PC-9 (cell line): ENCODE results near the gene UBXN11. TPM values are rescaled to one million over a fixed set of nuclear protein-coding genes. Genes with fewer than 3 reads are reported as not detected.

Source experiments
- BruUV-seq: library from RNA; stranded (reverse); fragments of 400-500 nt; replicated peaks from 2 replicates; lab custom pipeline; 2021; lab: Mats Ljungman, UMichigan
- CTCF ChIA-PET: fragments of 300-600 bp; sonication (Branson Sonifier 250); formaldehyde crosslinking; loops from one replicate; lab custom pipeline; 2022; ENCODE audit warnings: antibody characterized with exemption; lab: Charles Lee
- POLR2A ChIA-PET: fragments of 300-600 bp; sonication (Branson Sonifier 250); formaldehyde crosslinking; loops from one replicate; lab custom pipeline; 2022; ENCODE audit warnings: antibody characterized with exemption; ENCODE audit not compliant: unreplicated experiment; lab: Charles Lee
- DNase-seq, 2 experiments: peaks; one replicate each; pipeline versions ENCODE4 v3.0.0 to v3.0.0-alpha.2; 2015 to 2022; ENCODE audit warnings: mixed read lengths in 1 of 2
- H2AFZ ChIP-seq: fragments of 200-600 bp; sonication (generic); 2 replicates; pipeline ENCODE4 v1.8.1; 2017; ENCODE audit warnings: antibody characterized with exemption
- H3F3A ChIP-seq: fragments of 200-600 bp; sonication (generic); 2 replicates; pipeline ENCODE4 v1.8.1; 2017; ENCODE audit warnings: antibody characterized with exemption, mild to moderate bottlenecking, low read depth; ENCODE audit not compliant: insufficient read depth
- H3K27ac ChIP-seq: fragments of 200-600 bp; sonication (generic); 2 replicates; pipeline ENCODE4 v1.6.1; 2016; ENCODE audit warnings: mixed run types
- H3K27me3 ChIP-seq: fragments of 200-600 bp; sonication (generic); 2 replicates; pipeline ENCODE4 v1.6.1; 2016; ENCODE audit warnings: low read depth, mixed run types; ENCODE audit not compliant: insufficient read depth
- H3K36me3 ChIP-seq: fragments of 200-600 bp; sonication (generic); 2 replicates; pipeline ENCODE4 v1.6.1; 2016; ENCODE audit warnings: low read depth, mixed run types
- H3K4me1 ChIP-seq: fragments of 200-600 bp; sonication (generic); replicated peaks from 2 replicates; pipeline ENCODE4 v1.6.1; 2016; ENCODE audit warnings: mixed run types; ENCODE audit not compliant: insufficient read depth
- H3K4me2 ChIP-seq: fragments of 200-600 bp; sonication (generic); 2 replicates; pipeline ENCODE4 v1.6.1; 2017; ENCODE audit warnings: mixed run types
- H3K4me3 ChIP-seq: fragments of 200-600 bp; sonication (generic); 2 replicates; pipeline ENCODE4 v1.6.1; 2016; ENCODE audit warnings: mixed run types
- H3K79me2 ChIP-seq: fragments of 200-600 bp; sonication (generic); 2 replicates; pipeline ENCODE4 v1.6.1; 2017; ENCODE audit warnings: low read depth, mixed run types
- H3K9me2 ChIP-seq: fragments of 200-600 bp; sonication (generic); 2 replicates; pipeline ENCODE4 v1.8.1; 2017; ENCODE audit warnings: mild to moderate bottlenecking; ENCODE audit not compliant: insufficient read depth
- H3K9me3 ChIP-seq: fragments of 200-600 bp; sonication (generic); 2 replicates; pipeline ENCODE4 v1.8.1; 2016; ENCODE audit warnings: low read depth; ENCODE audit not compliant: insufficient read depth
- H4K20me1 ChIP-seq: fragments of 200-600 bp; sonication (generic); 2 replicates; pipeline ENCODE4 v1.8.1; 2017; ENCODE audit not compliant: insufficient read depth
- EZH2 ChIP-seq: fragments of 200-600 bp; sonication (generic); IDR thresholded peaks from 2 replicates; pipeline ENCODE4 v1.8.0; 2017; ENCODE audit warnings: antibody characterized with exemption, low read depth
- intact Hi-C: fragments of 100-400 bp; cut with micrococcal nuclease; formaldehyde crosslinking; loops from one replicate; pipeline ENCODE4 v1.10.0; 2022; ENCODE audit not compliant: unreplicated experiment
- total RNA-seq: library from RNA; stranded (reverse); gene quantifications from 2 replicates; pipeline ENCODE4 v1.2.3, GENCODE V29; 2021
- TF ChIP-seq, protein P1 (sequence below): fragments of 200-600 bp; sonication (generic); conservative IDR thresholded peaks from 2 replicates; pipeline ENCODE4 v1.6.1; 2017; ENCODE audit warnings: mixed run types, antibody characterized with exemption, mild to moderate bottlenecking, moderate library complexity

The UBXN11 gene
- total RNA-seq, 1 experiment from 2014 or later, result 57.2 TPM

DNA sequence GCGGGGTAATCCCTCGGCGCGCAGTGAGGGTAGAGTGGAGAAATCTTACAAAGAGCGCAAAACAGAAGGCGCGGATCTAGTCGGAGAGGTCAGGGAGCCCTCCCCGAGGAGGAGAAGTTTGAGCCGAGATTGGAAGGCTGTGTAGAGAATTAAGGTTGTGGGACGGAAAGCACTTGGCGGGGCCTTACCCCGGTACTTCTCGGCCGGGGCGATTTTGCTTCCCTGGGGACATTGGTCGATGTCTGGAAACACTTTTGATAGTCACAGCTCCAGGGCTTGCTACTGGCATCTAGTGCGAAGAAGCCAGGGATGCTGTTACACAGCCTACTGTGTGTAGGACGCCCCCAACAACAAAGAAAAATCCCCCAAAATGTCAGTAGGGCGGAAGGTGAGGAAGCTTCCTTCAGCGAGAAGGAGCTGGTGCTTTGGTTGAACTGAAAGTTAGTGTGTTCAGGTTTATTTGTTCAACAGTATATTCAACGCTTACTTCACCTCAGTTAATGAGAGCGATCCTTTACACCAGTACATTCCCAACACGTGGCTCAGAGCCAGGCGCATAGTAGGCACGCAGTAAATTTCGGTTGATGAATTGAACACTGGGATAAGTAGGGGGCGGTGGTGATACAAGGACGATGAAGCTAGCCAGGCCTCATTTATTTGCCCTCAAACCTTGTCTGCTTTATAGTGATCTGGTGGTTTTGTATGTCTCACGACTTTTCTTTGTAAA is 71.6 kb downstream of the UBXN11 start:
- POLR2A ChIA-PET, result interaction anchor here (0.5 to 0.7 kb wide), 7 partner anchors 45 to 1867 kb away, joined by 3 to 8 read pairs (median 5); partner anchors contain the start of gene CATSPER4

DNA sequence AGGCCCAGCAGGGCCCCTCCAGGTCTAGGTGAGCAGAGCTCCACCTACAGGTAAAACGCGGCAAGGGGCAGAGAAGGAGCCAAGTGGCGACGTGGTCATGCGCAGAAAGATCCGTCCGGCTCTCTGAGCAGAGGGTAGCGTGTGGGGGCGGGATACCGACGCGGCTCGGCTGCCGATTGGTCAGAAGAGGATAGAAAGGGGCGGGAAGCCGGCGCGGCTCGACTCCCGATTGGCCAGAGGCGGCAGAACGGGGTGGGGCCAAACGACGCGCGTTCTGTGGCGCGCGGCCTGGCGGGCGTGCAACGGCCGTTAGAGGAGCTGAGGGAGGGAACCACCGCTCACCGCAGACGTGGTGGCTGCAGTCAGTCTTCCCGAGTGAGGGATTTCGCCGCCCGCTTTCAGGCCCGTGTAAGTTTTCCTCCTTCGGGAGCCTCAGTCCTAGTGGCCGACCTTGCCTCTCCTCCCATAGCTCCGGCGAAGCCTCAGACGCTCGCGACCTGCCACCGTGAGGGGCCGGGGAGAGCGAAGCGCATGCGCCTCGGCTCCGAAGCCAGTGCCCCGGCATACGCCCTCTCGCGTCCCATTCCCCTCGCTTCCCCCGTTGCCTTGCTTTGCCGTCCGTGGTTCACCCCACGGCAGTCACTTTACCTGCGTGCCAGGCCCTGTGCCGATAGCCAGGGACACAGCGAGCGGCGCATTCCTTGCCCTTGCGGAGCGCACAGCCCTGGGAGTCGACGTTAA is 72.4 kb downstream of the UBXN11 start, which contains the start of gene CEP85:
CEP85 (plus strand) TSS at position 298 of the 741 bp plus-strand sequence. CDS start 5,584 bp downstream, outside the sequence.
- no peaks in the 10 kb centered on the region for H4K20me1 ChIP-seq
- DNase-seq, result peak; percentile 89 to 98
- no peaks in the 10 kb centered on the region for H3K27me3 ChIP-seq
- H2AFZ ChIP-seq, result peak within 1 kb of the TSS; percentile 84
- no peaks in the 10 kb centered on the region for H3K9me3 ChIP-seq
- no peaks in the 10 kb centered on the region for H3F3A ChIP-seq
- TSS peak; percentile 51 for BruUV-seq
- no peaks in the 10 kb centered on the region for H3K9me2 ChIP-seq
- peak within 1 kb of the TSS; percentile 85 for H3K4me2 ChIP-seq
- 0 out of 2 replicates have a peak, but pooled peaks cover 3% of the 10 kb centered on the region for H3K36me3 ChIP-seq
- intact Hi-C loops, result loop anchor here (1.0 kb wide), 3 partner anchors 57 to 198 kb away; partner anchors contain the start of gene CNKSR1
- 0 out of 2 replicates have a peak within 1 kb of the TSS, but pooled peaks have one; percentile 16 for H3K27ac ChIP-seq
- H3K4me1 ChIP-seq, result peaks cover 31% of the 10 kb centered on the region
- peak within 1 kb of the TSS; percentile 84 for H3K4me3 ChIP-seq
- POLR2A ChIA-PET, result interaction anchor here (0.5 to 0.7 kb wide), 9 partner anchors 16 to 1868 kb away, joined by 3 to 24 read pairs (median 5); partner anchors contain the start of gene CATSPER4
- CTCF ChIA-PET, result interaction anchor here (0.6 to 1.9 kb wide), 8 partner anchors 44 to 1412 kb away, joined by 3 to 7 read pairs (median 3); partner anchors contain the start of genes CATSPER4, CNKSR1 and ZNF593
- TF ChIP-seq EZH2, result no peak
- TF ChIP-seq, protein P1, sequence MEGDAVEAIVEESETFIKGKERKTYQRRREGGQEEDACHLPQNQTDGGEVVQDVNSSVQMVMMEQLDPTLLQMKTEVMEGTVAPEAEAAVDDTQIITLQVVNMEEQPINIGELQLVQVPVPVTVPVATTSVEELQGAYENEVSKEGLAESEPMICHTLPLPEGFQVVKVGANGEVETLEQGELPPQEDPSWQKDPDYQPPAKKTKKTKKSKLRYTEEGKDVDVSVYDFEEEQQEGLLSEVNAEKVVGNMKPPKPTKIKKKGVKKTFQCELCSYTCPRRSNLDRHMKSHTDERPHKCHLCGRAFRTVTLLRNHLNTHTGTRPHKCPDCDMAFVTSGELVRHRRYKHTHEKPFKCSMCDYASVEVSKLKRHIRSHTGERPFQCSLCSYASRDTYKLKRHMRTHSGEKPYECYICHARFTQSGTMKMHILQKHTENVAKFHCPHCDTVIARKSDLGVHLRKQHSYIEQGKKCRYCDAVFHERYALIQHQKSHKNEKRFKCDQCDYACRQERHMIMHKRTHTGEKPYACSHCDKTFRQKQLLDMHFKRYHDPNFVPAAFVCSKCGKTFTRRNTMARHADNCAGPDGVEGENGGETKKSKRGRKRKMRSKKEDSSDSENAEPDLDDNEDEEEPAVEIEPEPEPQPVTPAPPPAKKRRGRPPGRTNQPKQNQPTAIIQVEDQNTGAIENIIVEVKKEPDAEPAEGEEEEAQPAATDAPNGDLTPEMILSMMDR, result peak; percentile 80
- H3K79me2 ChIP-seq, result peaks cover 48% of the 10 kb centered on the region

More for the DNA sequence above, 71.6 kb downstream of the UBXN11 start:
- TF ChIP-seq, protein P1, result no peak; the same call in 1 of the 2 replicates
- TF ChIP-seq EZH2, result no peak
- peaks cover 10% of the 10 kb centered on the region; the same call in 1 of the 2 replicates for H3K36me3 ChIP-seq
- H2AFZ ChIP-seq, result peak overlapping the region; percentile 84
- H3K4me3 ChIP-seq, result peak overlapping the region; percentile 84
- H3K4me2 ChIP-seq, result peak overlapping the region; percentile 85
- no TSS peak for BruUV-seq
- H3K9me2 ChIP-seq, result no peaks in the 10 kb centered on the region
- DNase-seq, result no peak
- CTCF ChIA-PET, result interaction anchor here (0.6 to 1.9 kb wide), 5 partner anchors 57 to 1413 kb away, joined by 3 to 7 read pairs (median 3); partner anchors contain the start of genes CNKSR1 and ZNF593
- intact Hi-C loops, result loop anchor here (1.0 to 5.0 kb wide), 4 partner anchors 42 to 199 kb away; partner anchors contain the start of gene CNKSR1
- peaks cover 31% of the 10 kb centered on the region for H3K4me1 ChIP-seq
- H3K27ac ChIP-seq, result 0 out of 2 replicates have a peak overlapping the region, but pooled peaks have one; percentile 16
- no peaks in the 10 kb centered on the region for H3K27me3 ChIP-seq
- H3K9me3 ChIP-seq, result no peaks in the 10 kb centered on the region
- peaks cover 55% of the 10 kb centered on the region for H3K79me2 ChIP-seq
- no peaks in the 10 kb centered on the region for H4K20me1 ChIP-seq
- no peaks in the 10 kb centered on the region for H3F3A ChIP-seq

Other genes starting within 250 kb of the UBXN11 start
- gene TRIM63, start 239.0 kb downstream of the UBXN11 start, total RNA-seq, result not detected in 2 replicates
- gene PDIK1L, start 194.8 kb downstream of the UBXN11 start, total RNA-seq, result 7.6 and 8.4 TPM in 2 replicates
- gene FAM110D, start 147.6 kb downstream of the UBXN11 start, total RNA-seq, result 0.23 TPM in 1 of 2 replicates, not detected in the other
- gene C1orf232, start 137.7 kb downstream of the UBXN11 start, total RNA-seq, result not detected in 2 replicates
- 37.0 and 55.9 TPM in 2 replicates for gene ZNF593, start 136.7 kb downstream of the UBXN11 start, total RNA-seq
- gene ZNF593OS, start 134.8 kb downstream of the UBXN11 start, total RNA-seq, result not detected in 2 replicates
- 31.6 and 33.4 TPM in 2 replicates for gene CNKSR1, start 129.1 kb downstream of the UBXN11 start, total RNA-seq
- gene CATSPER4, start 116.0 kb downstream of the UBXN11 start, total RNA-seq, result 0.24 TPM in 1 of 2 replicates, not detected in the other
- 34.0 and 42.5 TPM in 2 replicates for gene CEP85, start 72.4 kb downstream of the UBXN11 start, total RNA-seq
- gene SH3BGRL3, start 26.6 kb downstream of the UBXN11 start, total RNA-seq, result 168 and 206 TPM in 2 replicates
- 1.2 TPM in 1 of 2 replicates, not detected in the other for gene CD52, start 11.3 kb upstream of the UBXN11 start, total RNA-seq
- 21.7 and 24.6 TPM in 2 replicates for gene CRYBG2, start 47.5 kb upstream of the UBXN11 start, total RNA-seq
- not detected in 2 replicates for gene ZNF683, start 66.1 kb upstream of the UBXN11 start, total RNA-seq
- not detected in 2 replicates for gene LIN28A, start 104.2 kb upstream of the UBXN11 start, total RNA-seq
- 35.4 and 41.4 TPM in 2 replicates for gene DHDDS, start 125.7 kb upstream of the UBXN11 start, total RNA-seq
- 515 and 629 TPM in 2 replicates for gene HMGN2, start 165.8 kb upstream of the UBXN11 start, total RNA-seq
- 60.5 and 68.5 TPM in 2 replicates for gene RPS6KA1, start 223.1 kb upstream of the UBXN11 start, total RNA-seq